GM21529 (cell line): ENCODE measurements around the gene TTC7B.

Source experiments
- ATAC-seq: cut with Tn5 transposase; IDR thresholded peaks from one replicate; pipeline ENCODE4 v1.9.1; 2021; ENCODE audit not compliant: unreplicated experiment

Gene TTC7B

GRCh38 chr14:90621201-90621600 is 195.0 kb downstream of the TTC7B start:
- ATAC-seq: no peak

DNA sequence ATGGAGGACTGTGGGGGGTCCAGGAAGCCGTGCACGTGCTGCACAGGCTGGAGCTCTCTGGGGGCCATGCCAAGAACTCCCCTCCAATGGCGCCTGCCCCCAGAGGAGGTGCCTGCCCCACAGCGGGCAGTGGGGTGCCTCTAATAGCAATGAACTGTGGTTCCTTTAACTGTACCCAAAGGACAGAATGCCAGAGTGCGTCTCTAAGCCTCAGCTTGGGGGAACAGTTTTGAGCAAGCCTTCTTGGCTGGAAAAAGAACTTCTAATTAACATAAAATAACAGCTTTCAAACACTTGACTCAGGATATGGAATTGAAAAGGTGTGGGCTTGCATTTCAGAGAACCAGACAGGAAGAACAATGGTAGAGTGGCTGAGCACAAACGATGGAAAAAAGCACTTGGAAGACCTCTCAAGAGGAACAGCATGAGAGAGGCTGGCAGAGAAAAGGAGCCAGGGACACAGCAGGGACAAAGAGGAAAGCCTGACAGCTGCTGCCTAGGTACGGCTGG is 195.6 kb downstream of the TTC7B start:
- ATAC-seq: no peak

- ATAC-seq: no peak
These were observed 196.3 kb downstream of the TTC7B start for GRCh38 chr14:90619911-90620310.

DNA sequence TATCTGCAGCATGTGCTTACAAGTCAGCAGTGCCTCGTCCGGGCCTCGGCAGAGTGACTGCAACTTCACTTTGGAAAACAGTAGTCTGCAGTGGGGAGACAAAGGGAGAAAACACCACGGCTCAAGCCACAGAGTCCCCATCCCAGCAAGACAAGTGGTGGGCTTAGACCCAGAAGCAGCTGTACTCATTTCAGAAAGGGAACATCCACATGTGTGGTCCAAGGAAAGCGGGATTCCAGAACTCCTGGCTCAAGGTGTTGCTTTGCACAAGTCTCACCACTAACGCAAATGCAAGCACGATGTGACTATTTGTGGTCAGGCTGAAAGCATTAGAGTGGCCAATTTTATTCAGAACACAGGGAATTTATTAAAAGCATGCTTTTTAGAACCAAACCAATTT is 198.3 kb downstream of the TTC7B start:
- no peak for ATAC-seq

- no peak for ATAC-seq
These were observed 199.3 kb downstream of the TTC7B start for GRCh38 chr14:90616881-90617280.

GRCh38 chr14:90616313-90616712 is 199.9 kb downstream of the TTC7B start:
- no peak for ATAC-seq

- ATAC-seq: no peak
These were observed 200.6 kb downstream of the TTC7B start for GRCh38 chr14:90615517-90616060.

GRCh38 chr14:90614696-90615516 is 201.3 kb downstream of the TTC7B start:
- ATAC-seq: no peak

GRCh38 chr14:90613997-90614396 is 202.2 kb downstream of the TTC7B start:
- no peak for ATAC-seq

DNA sequence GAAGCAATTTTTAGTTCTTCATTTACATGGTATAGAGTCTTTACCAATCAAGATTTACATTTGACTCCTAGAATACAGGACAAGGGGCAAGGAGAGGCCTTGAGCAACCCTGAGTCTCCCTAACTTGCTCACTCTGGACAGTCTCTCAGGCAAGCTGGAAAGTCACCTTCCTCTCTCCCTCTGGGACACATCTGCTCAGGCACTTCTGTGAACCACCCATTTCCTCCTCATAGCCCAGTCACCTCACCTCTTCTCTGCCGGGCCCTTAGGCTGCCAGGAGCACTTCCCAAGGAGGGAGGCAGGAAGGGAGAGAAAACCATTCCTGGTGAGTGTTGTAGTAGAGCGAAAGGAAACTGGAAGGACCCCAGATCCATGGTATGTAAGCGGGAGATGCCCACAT is 202.8 kb downstream of the TTC7B start:
- ATAC-seq: no peak

DNA sequence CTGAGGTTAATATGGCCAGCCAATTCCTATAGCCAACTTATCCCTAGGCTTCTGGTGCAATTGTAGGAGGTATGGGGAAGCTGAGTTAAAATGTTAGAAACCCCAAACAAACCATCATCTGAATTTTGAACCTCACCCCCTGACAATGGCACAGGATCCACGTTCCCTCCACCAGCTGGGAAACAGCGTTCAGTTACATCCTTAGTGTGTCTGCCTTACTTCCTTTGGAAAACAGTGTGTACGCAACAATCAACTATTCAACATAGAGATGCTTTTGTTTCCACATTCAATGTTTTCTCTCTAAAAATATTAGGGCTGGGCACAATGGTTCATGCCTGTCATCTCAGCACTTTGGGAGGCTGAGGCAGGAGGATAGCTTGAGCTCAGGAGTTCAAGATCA is 203.4 kb downstream of the TTC7B start:
- ATAC-seq: no peak

GRCh38 chr14:90611936-90612335 is 204.3 kb downstream of the TTC7B start:
- no peak for ATAC-seq

DNA sequence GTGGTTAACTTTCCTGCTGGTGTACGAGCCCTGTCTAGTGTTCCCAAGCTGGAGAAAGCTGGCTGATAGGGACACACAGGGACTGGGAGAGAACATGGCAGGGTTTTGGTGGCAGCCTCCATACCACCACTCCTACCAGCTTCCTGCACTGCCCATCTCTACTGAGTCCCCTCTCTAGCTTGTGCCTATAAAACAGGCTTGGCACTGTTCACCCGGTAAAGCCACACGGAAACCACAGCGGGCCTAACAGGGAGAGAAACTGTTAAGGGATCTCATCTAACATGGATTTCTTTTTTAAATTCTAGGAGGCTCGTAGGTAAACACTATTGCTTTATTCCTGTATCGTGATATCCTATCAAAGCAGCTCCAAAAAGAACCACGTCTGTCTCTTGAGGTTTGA is 204.7 kb downstream of the TTC7B start:
- no peak for ATAC-seq

DNA sequence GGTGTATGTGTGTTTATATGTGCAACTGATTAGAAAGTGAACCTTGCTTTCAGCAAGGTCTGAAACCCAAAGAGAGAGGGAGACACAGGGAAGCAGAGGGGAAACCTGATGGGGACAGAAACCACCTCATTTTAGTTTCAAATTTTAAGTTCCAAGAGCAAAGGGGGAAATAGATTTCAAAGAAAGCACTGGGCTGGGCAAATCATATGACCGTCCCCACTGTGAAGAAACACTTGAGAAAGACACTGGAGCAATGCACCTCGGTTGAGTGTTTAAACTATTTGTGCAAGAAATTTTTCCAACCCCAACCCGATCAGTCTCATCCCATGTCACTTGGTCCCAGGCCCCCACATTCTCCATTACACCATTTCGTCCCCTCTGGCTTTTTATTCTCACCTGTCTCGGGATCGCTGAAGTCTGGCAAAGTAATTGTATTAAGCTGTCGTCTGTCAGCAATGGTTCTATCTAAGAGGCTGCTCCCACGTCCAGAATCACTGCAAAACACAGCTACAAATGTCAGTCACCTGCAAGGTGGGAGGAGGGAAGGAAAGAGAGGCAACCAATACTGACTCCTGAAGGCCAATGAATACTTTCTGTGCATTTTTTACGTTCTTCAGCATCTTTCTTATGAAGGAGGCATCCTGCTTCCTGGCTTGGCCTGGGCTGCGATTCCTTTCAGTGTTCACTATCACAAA is 205.7 kb downstream of the TTC7B start:
- ATAC-seq: no peak

DNA sequence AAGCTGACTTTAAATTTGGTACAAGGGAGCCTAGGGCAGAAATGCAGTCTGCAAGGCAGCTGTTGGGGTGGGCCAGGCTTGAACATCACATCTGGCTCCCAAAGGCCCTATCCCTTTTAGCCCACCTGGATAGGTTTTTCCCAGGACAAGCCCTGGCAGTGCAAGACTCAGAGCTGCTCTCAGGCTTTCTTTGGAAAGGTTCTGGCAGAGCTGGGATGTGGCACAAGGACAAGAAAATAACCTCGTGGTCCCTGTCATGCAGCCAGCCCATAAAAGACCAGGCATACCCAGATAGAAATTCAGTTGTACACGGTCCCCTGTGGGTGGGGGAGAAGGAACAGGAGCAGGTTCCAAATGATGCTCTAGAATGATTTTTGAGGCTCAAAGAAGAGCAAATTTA is 206.9 kb downstream of the TTC7B start:
- ATAC-seq: no peak

GRCh38 chr14:90608929-90609341 is 207.3 kb downstream of the TTC7B start:
- ATAC-seq: peak; percentile 80

DNA sequence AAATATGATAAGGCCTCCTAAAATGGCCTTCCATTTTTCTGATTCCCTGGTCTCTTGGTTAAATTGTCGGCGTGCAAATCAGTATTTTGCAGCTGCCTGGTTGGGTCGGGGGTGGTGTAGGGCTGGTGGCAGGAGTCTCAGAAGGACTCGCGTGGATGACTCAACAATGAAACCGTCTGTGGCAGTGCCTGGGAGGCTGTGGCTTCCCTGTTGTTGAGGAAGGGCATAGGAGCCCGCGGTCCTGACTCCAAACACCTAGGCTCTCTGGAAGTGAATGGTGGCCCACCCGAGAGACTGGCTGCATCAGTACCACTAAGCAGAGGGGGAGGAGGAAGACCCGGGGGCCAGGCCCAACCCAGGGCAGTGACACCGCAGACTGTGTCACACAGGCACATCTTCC is 207.9 kb downstream of the TTC7B start:
- no peak for ATAC-seq

DNA sequence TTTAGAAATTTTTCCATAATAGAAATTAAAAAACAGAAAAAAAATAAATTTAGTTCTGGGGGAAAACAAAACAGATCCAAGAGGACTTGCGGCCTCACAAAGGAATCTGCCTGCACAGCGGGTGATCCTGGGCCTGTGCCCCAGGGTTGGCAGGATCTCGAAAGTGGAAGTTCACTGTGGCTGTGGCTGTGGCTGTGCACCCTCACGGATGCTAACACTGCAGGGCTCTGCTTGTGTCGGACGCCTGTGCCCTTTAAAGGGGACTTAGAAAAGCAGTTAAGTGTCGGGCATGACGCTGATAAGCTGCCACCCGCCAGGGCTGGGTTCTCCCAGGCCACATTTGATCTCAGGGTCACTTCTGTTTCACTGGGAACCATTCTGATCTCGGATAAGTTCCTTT is 209.1 kb downstream of the TTC7B start:
- no peak for ATAC-seq

GRCh38 chr14:90606434-90606833 is 209.8 kb downstream of the TTC7B start:
- no peak for ATAC-seq

GRCh38 chr14:90605430-90605829 is 210.8 kb downstream of the TTC7B start:
- ATAC-seq: no peak

- no peak for ATAC-seq
These were observed 211.9 kb downstream of the TTC7B start for GRCh38 chr14:90604356-90604755.

GRCh38 chr14:90603841-90604240 is 212.4 kb downstream of the TTC7B start:
- no peak for ATAC-seq
